H1 (cell line): ENCODE measurements around the gene RAB40C. TPM values are rescaled to one million over a fixed set of nuclear protein-coding genes. Genes with fewer than 3 reads are reported as not detected.
A peak's percentile ranks its signal among the peaks of the same experiment; 100 is the strongest.

Source experiments
- CTCF ChIA-PET: fragments of 300-600 bp; sonication (Branson Sonifier 250); formaldehyde crosslinking; loops from one replicate; lab custom pipeline; 2021; ENCODE audit not compliant: partially characterized antibody; lab: Charles Lee
- POLR2A ChIA-PET: fragments of 300-600 bp; sonication (Branson Sonifier 250); formaldehyde crosslinking; loops from one replicate; lab custom pipeline; 2021; ENCODE audit warnings: inconsistent platforms; ENCODE audit not compliant: partially characterized antibody; lab: Charles Lee
- DNase-seq, 2 experiments: peaks; one replicate each; pipeline versions ENCODE4 v3.0.0 to v3.0.0-alpha.2; 2010 to 2022; ENCODE audit warnings: low spot score in 2 of 2, low read depth in 1 of 2, mixed read lengths in 1 of 2
- FAIRE-seq: peaks from 2 replicates; lab custom pipeline; 2011; peaks lifted over from hg19 to GRCh38; lab: Jason Lieb, UNC
- H2AFZ ChIP-seq: 2 replicates; pipeline ENCODE4 v1.8.1; 2012; ENCODE audit warnings: low read length, inconsistent platforms
- H2AK5ac ChIP-seq: 2 replicates; pipeline ENCODE4 v1.6.1; 2013; ENCODE audit warnings: low read depth, low read length
- H2BK120ac ChIP-seq: replicated peaks from 2 replicates; pipeline ENCODE3; 2013; ENCODE audit warnings: low read depth, low read length, inconsistent platforms
- H2BK12ac ChIP-seq: 2 replicates; pipeline ENCODE4 v1.6.1; 2013; ENCODE audit warnings: low read depth, low read length
- H2BK15ac ChIP-seq: 2 replicates; pipeline ENCODE4 v1.6.1; 2013; ENCODE audit warnings: low read length
- H2BK20ac ChIP-seq: 2 replicates; pipeline ENCODE4 v1.6.1; 2013; ENCODE audit warnings: low read length
- H2BK5ac ChIP-seq: 2 replicates; pipeline ENCODE4 v1.6.1; 2013; ENCODE audit warnings: low read depth, low read length
- H3K14ac ChIP-seq: 2 replicates; pipeline ENCODE4 v1.6.1; 2013; ENCODE audit warnings: inconsistent platforms; ENCODE audit not compliant: insufficient read length
- H3K18ac ChIP-seq: 2 replicates; pipeline ENCODE4 v1.6.1; 2013; ENCODE audit warnings: low read length; ENCODE audit errors: extremely low read depth
- H3K23ac ChIP-seq: 2 replicates; pipeline ENCODE4 v1.6.1; 2013; ENCODE audit warnings: inconsistent platforms; ENCODE audit not compliant: insufficient read length
- H3K23me2 ChIP-seq: 2 replicates; pipeline ENCODE4 v1.6.1; 2013; ENCODE audit warnings: low read depth, low read length
- H3K27ac ChIP-seq: 2 replicates; pipeline ENCODE4 v1.6.1; 2011; ENCODE audit warnings: low read depth, low read length, inconsistent platforms
- H3K27me3 ChIP-seq, 4 experiments: replicated peaks in 1 of 4; 1 replicate in 1 of 4; 2 replicates in 3 of 4; pipeline versions ENCODE4 v1.6.1 to v1.8.1; 2011 to 2013; ENCODE audit warnings: low read length in 3 of 4, mild to moderate bottlenecking in 3 of 4, inconsistent platforms in 2 of 4, mixed read lengths in 2 of 4, moderate library complexity in 1 of 4; ENCODE audit not compliant: control insufficient read depth in 3 of 4, insufficient read depth in 3 of 4; ENCODE audit errors: extremely low read depth in 1 of 4
- H3K36me3 ChIP-seq, 4 experiments: 2 replicates each; pipeline versions ENCODE4 v1.6.1 to v1.8.1; 2011 to 2013; ENCODE audit warnings: mild to moderate bottlenecking in 4 of 4, low read length in 3 of 4, moderate library complexity in 2 of 4, control low read depth in 1 of 4, inconsistent platforms in 1 of 4; ENCODE audit not compliant: insufficient read depth in 4 of 4, control insufficient read depth in 2 of 4
- H3K4ac ChIP-seq: replicated peaks from 2 replicates; pipeline ENCODE3; 2013; ENCODE audit warnings: low read length, low read depth, mixed read lengths, inconsistent platforms; ENCODE audit not compliant: insufficient read length
- H3K4me1 ChIP-seq, 4 experiments: replicated peaks in 1 of 4; 1 replicate in 1 of 4; 2 replicates in 3 of 4; pipeline versions ENCODE4 v1.6.1 to v1.8.1; 2011 to 2013; ENCODE audit warnings: low read length in 3 of 4, inconsistent platforms in 2 of 4, mixed read lengths in 1 of 4; ENCODE audit not compliant: insufficient read depth in 4 of 4, control insufficient read depth in 3 of 4
- H3K4me2 ChIP-seq, 2 experiments: 2 replicates each; pipeline versions ENCODE4 v1.6.1 to v1.8.1; 2011 to 2013; ENCODE audit warnings: low read depth in 2 of 2, low read length in 2 of 2, control low read depth in 1 of 2, inconsistent platforms in 1 of 2, mild to moderate bottlenecking in 1 of 2; ENCODE audit not compliant: insufficient read depth in 1 of 2
- H3K4me3 ChIP-seq, 4 experiments: fragments of 200-600, 300-600 bp in 1 of 4; sonication (generic), shearing (Covaris generic), sonication (Bioruptor Twin) in 1 of 4; 2 replicates each; pipeline versions ENCODE4 v1.5.1 to v1.8.1; 2011 to 2016; ENCODE audit warnings: low read length in 4 of 4, low read depth in 3 of 4, control low read depth in 2 of 4, inconsistent platforms in 2 of 4, mild to moderate bottlenecking in 2 of 4, mixed read lengths in 1 of 4, moderate library complexity in 1 of 4; ENCODE audit not compliant: insufficient read depth in 2 of 4; ENCODE audit errors: extremely low read depth in 1 of 4
- H3K56ac ChIP-seq: replicated peaks from 2 replicates; pipeline ENCODE3; 2013; ENCODE audit warnings: low read depth, mild to moderate bottlenecking, mixed read lengths, low read length, inconsistent platforms; ENCODE audit not compliant: insufficient read length
- H3K79me1 ChIP-seq: 2 replicates; pipeline ENCODE4 v1.6.1; 2013; ENCODE audit warnings: low read depth, low read length, control low read depth
- H3K79me2 ChIP-seq, 2 experiments: 2 replicates each; pipeline versions ENCODE4 v1.6.1 to v1.8.1; 2012 to 2013; ENCODE audit warnings: low read length in 2 of 2, mild to moderate bottlenecking in 2 of 2, inconsistent platforms in 1 of 2; ENCODE audit not compliant: insufficient read depth in 2 of 2, control insufficient read depth in 1 of 2
- H3K9ac ChIP-seq, 4 experiments: replicated peaks in 1 of 4; 1 replicate in 1 of 4; 2 replicates in 3 of 4; pipeline versions ENCODE4 v1.6.1 to v1.8.1; 2011 to 2013; ENCODE audit warnings: low read depth in 3 of 4, low read length in 3 of 4, control low read depth in 2 of 4, mild to moderate bottlenecking in 2 of 4, moderate library complexity in 2 of 4, inconsistent platforms in 1 of 4; ENCODE audit errors: extremely low read depth in 1 of 4
- H3K9me3 ChIP-seq, 2 experiments: 2 replicates each; pipeline versions ENCODE4 v1.6.1 to v1.8.1; 2012 to 2013; ENCODE audit warnings: mild to moderate bottlenecking in 2 of 2, moderate library complexity in 2 of 2, control low read depth in 1 of 2, inconsistent platforms in 1 of 2, low read depth in 1 of 2, low read length in 1 of 2, mixed read lengths in 1 of 2; ENCODE audit not compliant: insufficient read depth in 2 of 2
- H4K20me1 ChIP-seq, 2 experiments: replicated peaks in 1 of 2; 2 replicates each; pipeline versions ENCODE3 to v1.8.1; 2011 to 2013; ENCODE audit warnings: inconsistent platforms in 2 of 2, low read length in 2 of 2, mild to moderate bottlenecking in 1 of 2; ENCODE audit not compliant: insufficient read depth in 2 of 2, control insufficient read depth in 1 of 2
- H4K5ac ChIP-seq: 2 replicates; pipeline ENCODE4 v1.6.1; 2013; ENCODE audit warnings: low read length, low read depth, mixed read lengths, inconsistent platforms; ENCODE audit not compliant: insufficient read length
- H4K8ac ChIP-seq: 2 replicates; pipeline ENCODE4 v1.8.0; 2013; ENCODE audit warnings: mild to moderate bottlenecking, moderate library complexity, low read length, inconsistent platforms; ENCODE audit not compliant: insufficient read depth; ENCODE audit errors: extremely low read depth
- H4K91ac ChIP-seq: replicated peaks from 2 replicates; pipeline ENCODE3; 2013; ENCODE audit warnings: low read length, mixed read lengths, inconsistent platforms; ENCODE audit not compliant: insufficient read length
- CBX5 ChIP-seq: fragments of 300-800, 300-1000 bp; sonication (generic); IDR thresholded peaks from 2 replicates; pipeline ENCODE4 v1.7.1; 2016; ENCODE audit warnings: antibody characterized with exemption, low read length, low read depth
- CHD2 ChIP-seq: IDR thresholded peaks from 2 replicates; pipeline ENCODE4 v1.6.1; 2012; ENCODE audit warnings: low read length, improper control_type of control experiment
- CTCF ChIP-seq, 3 experiments: IDR thresholded peaks; 1 replicate in 2 of 3; 2 replicates in 1 of 3; pipeline versions ENCODE4 v1.5.1 to v1.6.1; 2011; ENCODE audit warnings: low read length in 3 of 3, mild to moderate bottlenecking in 3 of 3, inconsistent platforms in 2 of 3, low read depth in 1 of 3, moderate library complexity in 1 of 3; ENCODE audit not compliant: insufficient read depth in 1 of 3; ENCODE audit errors: control extremely low read depth in 1 of 3
- KDM4A ChIP-seq: IDR thresholded peaks from one replicate; pipeline ENCODE4 v1.7.1; 2012; ENCODE audit warnings: low read depth, mild to moderate bottlenecking, moderate library complexity, low read length, inconsistent platforms; ENCODE audit not compliant: severe bottlenecking
- RXRA ChIP-seq: IDR thresholded peaks from 2 replicates; pipeline ENCODE4 v1.6.1; 2011; ENCODE audit warnings: low read depth, mild to moderate bottlenecking, low read length, moderate library complexity; ENCODE audit not compliant: insufficient read depth
- SAP30 ChIP-seq: fragments of 300-600 bp; sonication (generic); IDR thresholded peaks from 2 replicates; pipeline ENCODE4 v1.7.1; 2012; ENCODE audit warnings: low read length, moderate library complexity, mild to moderate bottlenecking, inconsistent platforms; ENCODE audit not compliant: insufficient read depth, insufficient replicate concordance
- SIN3A ChIP-seq, 2 experiments: IDR thresholded peaks in 1 of 2; conservative IDR thresholded peaks in 1 of 2; 2 replicates each; pipeline ENCODE4 v1.6.1; 2011 to 2012; ENCODE audit warnings: low read length in 2 of 2, improper control_type of control experiment in 1 of 2, low read depth in 1 of 2, mild to moderate bottlenecking in 1 of 2
- SUZ12 ChIP-seq: fragments of 200-600 bp; sonication (generic); IDR thresholded peaks from 2 replicates; pipeline ENCODE4 v1.6.1; 2012; ENCODE audit warnings: mild to moderate bottlenecking, inconsistent platforms, low read length, moderate library complexity, mixed read lengths
- WGBS, 2 experiments: shearing (Covaris generic) in 1 of 2; methylation state at CpG; one replicate each; pipeline versions ENCODE4 v1.1.6 to v1.1.7; 2013 to 2015; ENCODE audit warnings: low lambda C conversion rate in 2 of 2, mixed read lengths in 2 of 2, inconsistent platforms in 1 of 2, low coverage in 1 of 2, missing lambda C conversion rate in 1 of 2; ENCODE audit not compliant: insufficient replicate concordance in 2 of 2, insufficient coverage in 1 of 2, insufficient read length in 1 of 2; ENCODE audit errors: extremely low coverage in 1 of 2, missing lambda C conversion rate in 1 of 2; 5-methylcytosine and 5-hydroxymethylcytosine counted together
- polyA plus RNA-seq, 7 experiments: library from polyadenylated mRNA; depleted of rRNA in 3 of 7; stranded (reverse) in 5 of 7; unstranded in 2 of 7; fragments of >200 nt in 5 of 7; fragments of 200-250 nt in 2 of 7; gene quantifications; 1 replicate in 5 of 7; 2 replicates in 1 of 7; 4 replicates in 1 of 7; pipeline versions ENCODE4 v1.2.1 to v1.2.3, GENCODE V29; 2011 to 2013; ENCODE audit warnings: missing spikeins in 2 of 7, mixed read lengths in 2 of 7
- total RNA-seq: library from RNA; stranded (reverse); fragmentation: NEBNext Ultra II Directional; extraction: Animal tissue kit (Norgen Biotek cat#: 25700); gene quantifications from 2 replicates; pipeline ENCODE4 v1.2.1, GENCODE V29; 2021

RAB40C gene
- total and polyA plus RNA-seq, 2 of the 8 experiments (the other 6 are each of a cell fraction or from before 2014, with no cell fraction given), result 13.9 to 15.6 TPM

- H3K23me2 ChIP-seq, result peaks cover 2% of the 10 kb centered on the region; the same call in 1 of the 2 replicates
- no peak overlapping the region for H3K9ac ChIP-seq
- no peak overlapping the region for H2BK20ac ChIP-seq
- no peaks in the 10 kb centered on the region for H3K9me3 ChIP-seq
- H3K27me3 ChIP-seq, result no peaks in the 10 kb centered on the region
- H4K5ac ChIP-seq, result no peak overlapping the region
- no peak overlapping the region for H2BK120ac ChIP-seq
- no peak overlapping the region for H3K14ac ChIP-seq
- peak overlapping the region; percentile 73 for H4K91ac ChIP-seq
- no peak overlapping the region for H3K18ac ChIP-seq
- no peak overlapping the region for H3K4me3 ChIP-seq
- ChIA-PET CTCF (interaction anchor here (1.0 to 1.6 kb wide), 4 partner anchors 9 to 117 kb away, joined by 3 to 4 read pairs (median 3); no protein-coding TSS in a partner anchor), POLR2A (interaction anchor here (0.9 to 1.0 kb wide), 2 partner anchors 20 to 44 kb away, joined by 3 read pairs; no protein-coding TSS in a partner anchor)
- H2AK5ac ChIP-seq, result no peak overlapping the region
- peaks cover 0 to 4% (median 0%) of the 10 kb centered on the region in 4 experiments; a peak in 1 of 8 replicates for H3K36me3 ChIP-seq
- no peak for FAIRE-seq
- H3K27ac ChIP-seq, result no peak overlapping the region
- no peak overlapping the region for H4K8ac ChIP-seq
- H3K23ac ChIP-seq, result no peak overlapping the region
- H2BK15ac ChIP-seq, result no peak overlapping the region
- no peak overlapping the region for H3K56ac ChIP-seq
- no peak overlapping the region for H3K4me2 ChIP-seq
- peak overlapping the region; percentile 71 for H2BK5ac ChIP-seq
- WGBS, 2 experiments, result 94% methylated on average over 29 of the region's 29 CpGs; no CpG with 5 or more reads in 1 of the 2 experiments
- no peak overlapping the region for H2BK12ac ChIP-seq
- H3K4ac ChIP-seq, result no peak overlapping the region
- no peak for DNase-seq
- H3K79me1 ChIP-seq, result peaks cover 4% of the 10 kb centered on the region; the same call in 1 of the 2 replicates
- H3K79me2 ChIP-seq, result no peaks in the 10 kb centered on the region
- H2AFZ ChIP-seq, result no peak overlapping the region
- H3K4me1 ChIP-seq, result peaks cover 0 to 32% (median 24%) of the 10 kb centered on the region in 4 experiments; a peak in 6 of 7 replicates
- peaks cover 0 to 1% of the 10 kb centered on the region in 2 experiments for H4K20me1 ChIP-seq
- TF ChIP-seq RXRA (no peak), SAP30 (no peak), SUZ12 (no peak), SIN3A (conservative IDR thresholded peaks at IDR 0.05 in 1 of 2, IDR thresholded peaks at IDR 0.05 in 1 of 2; ENCODE audit: low read depth in 1 of 2, low read length in 2 of 2) (no peak), CTCF (IDR thresholded peaks at IDR 0.05; ENCODE audit: control extremely low read depth in 1 of 3, insufficient read depth in 1 of 3, low read depth in 1 of 3, low read length in 3 of 3) (no peak), KDM4A (no peak), CHD2 (no peak), CBX5 (no peak)
Measured at GRCh38 chr16:626787-627453, 37.1 kb downstream of the RAB40C start.
